ENCODE data around the gene NFKB1. TPM values are rescaled to one million over a fixed set of nuclear protein-coding genes. Genes with fewer than 3 reads are reported as not detected.

NFKB1 gene
- total and polyA plus RNA-seq, 9 of the 15 experiments (the other 6 are each of a cell fraction or from before 2014, with no cell fraction given) = 2.4 to 14.5 (median 10.3) TPM

- Histone ChIP-seq H3K9me1 (ENCODE audit: control insufficient read depth, insufficient read depth, low read length) (no peaks in the 10 kb centered on the region), H3K4me3 (no peak overlapping the region), H2AFZ (ENCODE audit: low read depth, low read length) (no peak overlapping the region), H3K79me2 (ENCODE audit: control insufficient read depth, insufficient read depth, low read length) (no peaks in the 10 kb centered on the region), H3K9me3 (replicated peaks; ENCODE audit: control insufficient read depth, insufficient read depth, low read depth, low read length) (no peaks in the 10 kb centered on the region), H3K9ac (ENCODE audit: insufficient read depth in 1 of 2, low read depth in 2 of 2, low read length in 2 of 2) (no peak overlapping the region), H3K4me1 (replicated peaks in 1 of 2; ENCODE audit: control insufficient read depth in 2 of 2, insufficient read depth in 2 of 2, low read length in 2 of 2) (no peaks in the 10 kb centered on the region), H3K4me2 (ENCODE audit: insufficient read depth, low read length) (no peak overlapping the region), H4K20me1 (replicated peaks; ENCODE audit: control insufficient read depth, insufficient read depth, low read length) (no peaks in the 10 kb centered on the region), H3K27ac (ENCODE audit: extremely low read depth, low read depth, low read length) (no peak overlapping the region), H3K27me3 (ENCODE audit: control insufficient read depth in 2 of 2, insufficient read depth in 2 of 2, low read length in 2 of 2) (no peaks in the 10 kb centered on the region), H3K36me3 (ENCODE audit: control insufficient read depth, insufficient read depth, low read length) (peaks cover 8% of the 10 kb centered on the region; the same call in 1 of the 3 replicates)
- FAIRE-seq (no peak), DNase-seq (ENCODE audit: extremely low read depth in 1 of 4, low spot score in 3 of 4) (no peak), ATAC-seq (no peak)
- POLR2A ChIA-PET = no interaction called here
- in situ Hi-C loops (cut with MboI) = loop anchor here (25.0 kb wide), 1 partner anchor 1333 kb away; no protein-coding TSS in a partner anchor
- TF ChIP-seq CTCF (IDR thresholded peaks at IDR 0.05 in 2 of 3, conservative IDR thresholded peaks at IDR 0.05 in 1 of 3; ENCODE audit: insufficient read depth in 2 of 3, low read depth in 1 of 3, low read length in 3 of 3) = 0 out of 6 replicates have a peak, but pooled peaks of 1 of the 3 experiments have one; percentile 6
- TF ChIP-seq MIER1 (IDR thresholded peaks at IDR 0.05; ENCODE audit: low read depth) = no peak
- CTCF ChIA-PET (ENCODE audit: low intra/inter-chr PET ratio) = no interaction called here
- no TSS peak for BruUV-seq (replicated peaks)
- WGBS (ENCODE audit: insufficient coverage, low coverage, missing lambda C conversion rate) = 22% methylated on average over 2 of the region's 2 CpGs
- intact Hi-C loops (cut with micrococcal nuclease) = no loop called here
These were observed 103.2 kb downstream of the NFKB1 start for GRCh38 chr4:102604222-102604940.

Data from K562 (cell line).